Smooth muscle cell of the brain vasculature (primary cell): ENCODE data around the gene NTSR2.

ENCODE experiments used
- DNase-seq: peaks from one replicate; pipeline ENCODE4 v3.0.0-alpha.2; 2012; ENCODE audit warnings: low read depth, low spot score

Gene NTSR2

GRCh38 chr2:11669454-11670291, at the start of gene NTSR2:
Gene NTSR2 (minus strand): TSS chr2:11670195. CDS start chr2:11670129, 66 bp downstream.
- no peak for DNase-seq

- no peak for DNase-seq
Measured at GRCh38 chr2:11719230-11719977, 49.4 kb upstream of the NTSR2 start.

- DNase-seq: no peak
Measured at GRCh38 chr2:11718606-11719005, 48.6 kb upstream of the NTSR2 start.

- DNase-seq: no peak
Measured at GRCh38 chr2:11717623-11718022, 47.6 kb upstream of the NTSR2 start.

- no peak for DNase-seq
Measured at GRCh38 chr2:11716689-11717321, 46.8 kb upstream of the NTSR2 start.

- DNase-seq: no peak
Measured at GRCh38 chr2:11715987-11716652, 46.1 kb upstream of the NTSR2 start.

- DNase-seq: no peak
Measured at GRCh38 chr2:11713815-11714214, 43.8 kb upstream of the NTSR2 start.

GRCh38 chr2:11712866-11713265, 42.9 kb upstream of the NTSR2 start:
- no peak for DNase-seq

GRCh38 chr2:11711751-11712150, 41.8 kb upstream of the NTSR2 start:
- DNase-seq: no peak

- no peak for DNase-seq
Measured at GRCh38 chr2:11711354-11711716, 41.3 kb upstream of the NTSR2 start.

GRCh38 chr2:11710632-11711353, 40.8 kb upstream of the NTSR2 start:
- no peak for DNase-seq

GRCh38 chr2:11710210-11710609, 40.2 kb upstream of the NTSR2 start:
- DNase-seq: no peak

GRCh38 chr2:11709293-11709692, 39.3 kb upstream of the NTSR2 start:
- DNase-seq: no peak

- no peak for DNase-seq
Measured at GRCh38 chr2:11708106-11708505, 38.1 kb upstream of the NTSR2 start.

GRCh38 chr2:11705711-11706110, 35.7 kb upstream of the NTSR2 start:
- DNase-seq: no peak

GRCh38 chr2:11705063-11705462, 35.1 kb upstream of the NTSR2 start:
- no peak for DNase-seq

GRCh38 chr2:11703700-11704099, 33.7 kb upstream of the NTSR2 start:
- DNase-seq: no peak

- no peak for DNase-seq
Measured at GRCh38 chr2:11702946-11703345, 33.0 kb upstream of the NTSR2 start.

- no peak for DNase-seq
Measured at GRCh38 chr2:11701751-11702301, 31.8 kb upstream of the NTSR2 start.

- no peak for DNase-seq
Measured at GRCh38 chr2:11701206-11701605, 31.2 kb upstream of the NTSR2 start.
